ENCODE measurements around the gene DAG1. TPM values are rescaled to one million over a fixed set of nuclear protein-coding genes. Genes with fewer than 3 reads are reported as not detected.

The DAG1 gene
- total RNA-seq, 1 experiment from 2014 or later = 36.5 TPM

- ChIA-PET CTCF (interaction anchor here (1.8 kb wide), 1 partner anchor 11 kb away, joined by 5 read pairs; no protein-coding TSS in a partner anchor), POLR2A (ENCODE audit: low non-redundant PET) (no interaction called here)
- H3K4me1 ChIP-seq (ENCODE audit: insufficient read depth, low read length, poor library complexity, severe bottlenecking) = no peaks in the 10 kb centered on the region
- BruUV-seq (replicated peaks) = no TSS peak
- no peaks in the 10 kb centered on the region for H3K27me3 ChIP-seq (replicated peaks; ENCODE audit: insufficient read depth, low read depth, low read length, poor library complexity)
- TF ChIP-seq CTCF (conservative IDR thresholded peaks at IDR 0.05; ENCODE audit: low read depth, low read length) (no peak), EZH2 (IDR thresholded peaks at IDR 0.05; ENCODE audit: borderline replicate concordance, low read depth, low read length, poor library complexity, severe bottlenecking) (no peak)
- no peaks in the 10 kb centered on the region for H3K36me3 ChIP-seq (ENCODE audit: insufficient read depth, low read length, poor library complexity, severe bottlenecking)
- H3K27ac ChIP-seq (ENCODE audit: low read depth, low read length, poor library complexity, severe bottlenecking) = no peak overlapping the region
- intact Hi-C loops (cut with micrococcal nuclease; ENCODE audit: unreplicated experiment) = no loop called here
- no peak for DNase-seq (ENCODE audit: low spot score)
- no peaks in the 10 kb centered on the region for H3K9me3 ChIP-seq (ENCODE audit: low read depth, low read length, poor library complexity, severe bottlenecking)
- no peak overlapping the region for H3K4me3 ChIP-seq (ENCODE audit: low read depth, low read length, poor library complexity, severe bottlenecking)
Measured at GRCh38 chr3:49460188-49460890, 9.7 kb upstream of the DAG1 start.

GRCh38 chr3:49460956-49461355 is 9.1 kb upstream of the DAG1 start:
- TF ChIP-seq EZH2 (IDR thresholded peaks at IDR 0.05; ENCODE audit: borderline replicate concordance, low read depth, low read length, poor library complexity, severe bottlenecking) (no peak), CTCF (conservative IDR thresholded peaks at IDR 0.05; ENCODE audit: low read depth, low read length) (no peak)
- Histone ChIP-seq H3K4me1 (ENCODE audit: insufficient read depth, low read length, poor library complexity, severe bottlenecking) (no peaks in the 10 kb centered on the region), H3K4me3 (ENCODE audit: low read depth, low read length, poor library complexity, severe bottlenecking) (no peak overlapping the region), H3K27me3 (replicated peaks; ENCODE audit: insufficient read depth, low read depth, low read length, poor library complexity) (no peaks in the 10 kb centered on the region), H3K27ac (ENCODE audit: low read depth, low read length, poor library complexity, severe bottlenecking) (no peak overlapping the region), H3K36me3 (ENCODE audit: insufficient read depth, low read length, poor library complexity, severe bottlenecking) (no peaks in the 10 kb centered on the region), H3K9me3 (ENCODE audit: low read depth, low read length, poor library complexity, severe bottlenecking) (no peaks in the 10 kb centered on the region)
- intact Hi-C loops (cut with micrococcal nuclease; ENCODE audit: unreplicated experiment) = no loop called here
- ChIA-PET CTCF (no interaction called here), POLR2A (ENCODE audit: low non-redundant PET) (no interaction called here)
- no TSS peak for BruUV-seq (replicated peaks)
- DNase-seq (ENCODE audit: low spot score) = no peak

- no peak overlapping the region for H3K4me3 ChIP-seq (ENCODE audit: low read depth, low read length, poor library complexity, severe bottlenecking)
- H3K36me3 ChIP-seq (ENCODE audit: insufficient read depth, low read length, poor library complexity, severe bottlenecking) = no peaks in the 10 kb centered on the region
- no peak for DNase-seq (ENCODE audit: low spot score)
- H3K27me3 ChIP-seq (replicated peaks; ENCODE audit: insufficient read depth, low read depth, low read length, poor library complexity) = no peaks in the 10 kb centered on the region
- TF ChIP-seq EZH2 (IDR thresholded peaks at IDR 0.05; ENCODE audit: borderline replicate concordance, low read depth, low read length, poor library complexity, severe bottlenecking) (no peak), CTCF (conservative IDR thresholded peaks at IDR 0.05; ENCODE audit: low read depth, low read length) (no peak)
- BruUV-seq (replicated peaks) = no TSS peak
- ChIA-PET POLR2A (ENCODE audit: low non-redundant PET) (no interaction called here), CTCF (no interaction called here)
- no peaks in the 10 kb centered on the region for H3K9me3 ChIP-seq (ENCODE audit: low read depth, low read length, poor library complexity, severe bottlenecking)
- H3K4me1 ChIP-seq (ENCODE audit: insufficient read depth, low read length, poor library complexity, severe bottlenecking) = no peaks in the 10 kb centered on the region
- H3K27ac ChIP-seq (ENCODE audit: low read depth, low read length, poor library complexity, severe bottlenecking) = no peak overlapping the region
- intact Hi-C loops (cut with micrococcal nuclease; ENCODE audit: unreplicated experiment) = no loop called here
Measured at GRCh38 chr3:49461443-49462171, 8.5 kb upstream of the DAG1 start.
